OCI-LY1 (cell line): ENCODE measurements around the gene C3orf70.

Source experiments
- H2AFZ ChIP-seq: fragments of 200-600 bp; sonication (generic), shearing (Covaris generic); 2 replicates; pipeline ENCODE4 v1.6.0; 2014; ENCODE audit warnings: antibody characterized with exemption, mild to moderate bottlenecking, low read length
- H3F3A ChIP-seq: fragments of 200-600 bp; sonication (generic), shearing (Covaris generic); 2 replicates; pipeline ENCODE4 v1.6.0; 2014; ENCODE audit warnings: mild to moderate bottlenecking, antibody characterized with exemption, low read length, moderate library complexity; ENCODE audit not compliant: insufficient read depth
- H3K27ac ChIP-seq: fragments of 200-600 bp; sonication (generic); 2 replicates; pipeline ENCODE4 v1.5.1; 2014; ENCODE audit warnings: low read length, mixed run types, mild to moderate bottlenecking, low read depth; ENCODE audit not compliant: poor library complexity, severe bottlenecking
- H3K27me3 ChIP-seq: fragments of 200-600 bp; sonication (generic); 2 replicates; pipeline ENCODE4 v1.6.0; 2014; ENCODE audit warnings: antibody characterized with exemption, mild to moderate bottlenecking, low read length, moderate library complexity; ENCODE audit not compliant: insufficient read depth
- H3K36me3 ChIP-seq: fragments of 200-600 bp; sonication (generic); 2 replicates; pipeline ENCODE4 v1.6.1; 2014; ENCODE audit warnings: mild to moderate bottlenecking, antibody characterized with exemption, low read length, moderate library complexity, mixed read lengths; ENCODE audit not compliant: insufficient read depth
- H3K4me1 ChIP-seq: fragments of 200-600 bp; sonication (generic); 2 replicates; pipeline ENCODE4 v1.5.1; 2014; ENCODE audit warnings: mild to moderate bottlenecking, low read length, moderate library complexity; ENCODE audit not compliant: insufficient read depth, severe bottlenecking
- H3K4me2 ChIP-seq: fragments of 200-600 bp; sonication (generic), shearing (Covaris generic); 2 replicates; pipeline ENCODE4 v1.6.1; 2014; ENCODE audit warnings: low read length
- H3K4me3 ChIP-seq: fragments of 200-600 bp; sonication (generic); 2 replicates; pipeline ENCODE4 v1.5.1; 2014; ENCODE audit warnings: low read length, low read depth, mild to moderate bottlenecking, mixed read lengths; ENCODE audit not compliant: poor library complexity, severe bottlenecking
- H3K79me2 ChIP-seq: fragments of 200-600 bp; shearing (Covaris generic); 2 replicates; pipeline ENCODE4 v1.6.1; 2016; ENCODE audit warnings: mixed run types, low read length, mixed read lengths; ENCODE audit not compliant: insufficient read depth
- H3K9ac ChIP-seq: fragments of 200-600 bp; sonication (generic), shearing (Covaris generic); 2 replicates; pipeline ENCODE4 v1.6.1; 2014; ENCODE audit warnings: mild to moderate bottlenecking, low read length, mixed read lengths
- H3K9me2 ChIP-seq: fragments of 200-600 bp; sonication (generic), shearing (Covaris generic); 2 replicates; pipeline ENCODE4 v1.6.1; 2014; ENCODE audit warnings: low read depth, mild to moderate bottlenecking, low read length, mixed read lengths
- H3K9me3 ChIP-seq: fragments of 200-600 bp; shearing (Covaris generic); 2 replicates; pipeline ENCODE4 v1.6.1; 2014; ENCODE audit warnings: low read length, mixed read lengths
- H4K20me1 ChIP-seq: fragments of 200-600 bp; sonication (generic), shearing (Covaris generic); 2 replicates; pipeline ENCODE4 v1.6.0; 2016; ENCODE audit warnings: mild to moderate bottlenecking, low read length; ENCODE audit not compliant: insufficient read depth
- CTCF ChIP-seq: fragments of 200-600 bp; sonication (generic), shearing (Covaris generic); IDR thresholded peaks from 2 replicates; pipeline ENCODE4 v1.5.1; 2017; ENCODE audit warnings: mild to moderate bottlenecking, antibody characterized with exemption, low read length, moderate library complexity, mixed read lengths
- EZH2 ChIP-seq: fragments of 200-600 bp; sonication (generic), shearing (Covaris generic); IDR thresholded peaks from 2 replicates; pipeline ENCODE4 v1.8.0; 2017; ENCODE audit warnings: borderline replicate concordance, mixed run types, mild to moderate bottlenecking, antibody characterized with exemption, low read length, moderate library complexity, mixed read lengths

C3orf70 gene

GRCh38 chr3:185090811-185091210 is 62.0 kb downstream of the C3orf70 start:
- Histone ChIP-seq H3K4me3 (no peak overlapping the region), H3K27ac (no peak overlapping the region), H3K9me2 (no peaks in the 10 kb centered on the region), H3K79me2 (no peaks in the 10 kb centered on the region), H3K9ac (no peak overlapping the region), H3K36me3 (no peaks in the 10 kb centered on the region), H3K9me3 (no peaks in the 10 kb centered on the region), H2AFZ (no peak overlapping the region), H3K4me2 (no peak overlapping the region), H4K20me1 (no peaks in the 10 kb centered on the region), H3F3A (no peaks in the 10 kb centered on the region), H3K4me1 (no peaks in the 10 kb centered on the region), H3K27me3 (no peaks in the 10 kb centered on the region)
- no peak for TF ChIP-seq EZH2
- TF ChIP-seq CTCF = no peak

GRCh38 chr3:185089751-185090150 is 63.1 kb downstream of the C3orf70 start:
- H3K4me2 ChIP-seq = no peak overlapping the region
- H3K79me2 ChIP-seq = no peaks in the 10 kb centered on the region
- no peaks in the 10 kb centered on the region for H3K4me1 ChIP-seq
- no peaks in the 10 kb centered on the region for H3K27me3 ChIP-seq
- H3K9ac ChIP-seq = no peak overlapping the region
- H4K20me1 ChIP-seq = no peaks in the 10 kb centered on the region
- no peaks in the 10 kb centered on the region for H3K36me3 ChIP-seq
- no peak overlapping the region for H3K27ac ChIP-seq
- no peak overlapping the region for H3K4me3 ChIP-seq
- no peaks in the 10 kb centered on the region for H3K9me2 ChIP-seq
- H3F3A ChIP-seq = no peaks in the 10 kb centered on the region
- no peak overlapping the region for H2AFZ ChIP-seq
- no peaks in the 10 kb centered on the region for H3K9me3 ChIP-seq
- no peak for TF ChIP-seq EZH2
- no peak for TF ChIP-seq CTCF

- Histone ChIP-seq H3F3A (no peaks in the 10 kb centered on the region), H3K4me2 (no peak overlapping the region), H3K79me2 (no peaks in the 10 kb centered on the region), H3K4me3 (no peak overlapping the region), H3K27me3 (no peaks in the 10 kb centered on the region), H3K27ac (no peak overlapping the region), H3K9me2 (no peaks in the 10 kb centered on the region), H3K36me3 (no peaks in the 10 kb centered on the region), H3K9me3 (no peaks in the 10 kb centered on the region), H3K4me1 (no peaks in the 10 kb centered on the region), H3K9ac (no peak overlapping the region), H2AFZ (no peak overlapping the region), H4K20me1 (no peaks in the 10 kb centered on the region)
- TF ChIP-seq EZH2 (no peak), CTCF (no peak)
These were observed 63.5 kb downstream of the C3orf70 start for GRCh38 chr3:185089343-185089742.
